ENCODE measurements around the gene EXPH5.

EXPH5 gene

GRCh38 chr11:108501396-108501795, 92.2 kb downstream of the EXPH5 start:
- H3K4me1 ChIP-seq (ENCODE audit: insufficient read depth, low read length): peaks cover 7% of the 10 kb centered on the region
- no peaks in the 10 kb centered on the region for H3K36me3 ChIP-seq (ENCODE audit: insufficient read depth, low read length)
- H3K9me3 ChIP-seq (ENCODE audit: low read length): no peaks in the 10 kb centered on the region
- no peak overlapping the region for H3K27ac ChIP-seq (ENCODE audit: low read depth, low read length)
- no peaks in the 10 kb centered on the region for H3K27me3 ChIP-seq (ENCODE audit: control insufficient read depth in 1 of 2, insufficient read depth in 2 of 2, low read length in 2 of 2)
- no peak overlapping the region for H3K4me3 ChIP-seq (ENCODE audit: low read depth in 1 of 2, low read length in 2 of 2)
- no peak overlapping the region for H3K9ac ChIP-seq (ENCODE audit: low read length)

- Histone ChIP-seq H3K27ac (ENCODE audit: low read depth, low read length) (no peak overlapping the region), H3K36me3 (ENCODE audit: insufficient read depth, low read length) (no peaks in the 10 kb centered on the region), H3K9me3 (ENCODE audit: low read length) (no peaks in the 10 kb centered on the region), H3K4me1 (ENCODE audit: insufficient read depth, low read length) (peaks cover 8% of the 10 kb centered on the region), H3K4me3 (ENCODE audit: low read depth in 1 of 2, low read length in 2 of 2) (no peak overlapping the region), H3K27me3 (ENCODE audit: control insufficient read depth in 1 of 2, insufficient read depth in 2 of 2, low read length in 2 of 2) (no peaks in the 10 kb centered on the region), H3K9ac (ENCODE audit: low read length) (no peak overlapping the region)
Observed at GRCh38 chr11:108500721-108501120, 92.8 kb downstream of the EXPH5 start.

GRCh38 chr11:108500169-108500568, 93.4 kb downstream of the EXPH5 start:
- Histone ChIP-seq H3K9me3 (ENCODE audit: low read length) (no peaks in the 10 kb centered on the region), H3K4me3 (ENCODE audit: low read depth in 1 of 2, low read length in 2 of 2) (no peak overlapping the region), H3K27ac (ENCODE audit: low read depth, low read length) (no peak overlapping the region), H3K9ac (ENCODE audit: low read length) (no peak overlapping the region), H3K4me1 (ENCODE audit: insufficient read depth, low read length) (peaks cover 8% of the 10 kb centered on the region), H3K27me3 (ENCODE audit: control insufficient read depth in 1 of 2, insufficient read depth in 2 of 2, low read length in 2 of 2) (no peaks in the 10 kb centered on the region), H3K36me3 (ENCODE audit: insufficient read depth, low read length) (no peaks in the 10 kb centered on the region)

GRCh38 chr11:108498816-108499408, 94.7 kb downstream of the EXPH5 start:
- Histone ChIP-seq H3K4me3 (ENCODE audit: low read depth in 1 of 2, low read length in 2 of 2) (peak overlapping the region; percentile 53 to 64), H3K36me3 (ENCODE audit: insufficient read depth, low read length) (no peaks in the 10 kb centered on the region), H3K4me1 (ENCODE audit: insufficient read depth, low read length) (peaks cover 8% of the 10 kb centered on the region), H3K9ac (ENCODE audit: low read length) (no peak overlapping the region), H3K9me3 (ENCODE audit: low read length) (no peaks in the 10 kb centered on the region), H3K27me3 (ENCODE audit: control insufficient read depth in 1 of 2, insufficient read depth in 2 of 2, low read length in 2 of 2) (no peaks in the 10 kb centered on the region), H3K27ac (ENCODE audit: low read depth, low read length) (peak overlapping the region; percentile 49)

- Histone ChIP-seq H3K4me3 (ENCODE audit: low read depth in 1 of 2, low read length in 2 of 2) (peak within 1 kb of the TSS; percentile 53 to 64), H3K27ac (ENCODE audit: low read depth, low read length) (peak within 1 kb of the TSS; percentile 49), H3K27me3 (ENCODE audit: control insufficient read depth in 1 of 2, insufficient read depth in 2 of 2, low read length in 2 of 2) (no peaks in the 10 kb centered on the region), H3K9ac (ENCODE audit: low read length) (peak within 1 kb of the TSS; percentile 84), H3K4me1 (ENCODE audit: insufficient read depth, low read length) (peaks cover 8% of the 10 kb centered on the region), H3K36me3 (ENCODE audit: insufficient read depth, low read length) (no peaks in the 10 kb centered on the region), H3K9me3 (ENCODE audit: low read length) (no peaks in the 10 kb centered on the region)
Observed at GRCh38 chr11:108498046-108498815, 95.3 kb downstream of the EXPH5 start, which contains the start of gene POGLUT3. Gene POGLUT3 (minus strand): TSS chr11:108498384. CDS start chr11:108498366, 18 bp downstream.

GRCh38 chr11:108497317-108498045, 96.1 kb downstream of the EXPH5 start:
- H3K4me1 ChIP-seq (ENCODE audit: insufficient read depth, low read length): peaks cover 8% of the 10 kb centered on the region
- H3K36me3 ChIP-seq (ENCODE audit: insufficient read depth, low read length): no peaks in the 10 kb centered on the region
- peak overlapping the region; percentile 84 for H3K9ac ChIP-seq (ENCODE audit: low read length)
- H3K9me3 ChIP-seq (ENCODE audit: low read length): no peaks in the 10 kb centered on the region
- peak overlapping the region; percentile 49 for H3K27ac ChIP-seq (ENCODE audit: low read depth, low read length)
- H3K4me3 ChIP-seq (ENCODE audit: low read depth in 1 of 2, low read length in 2 of 2): peak overlapping the region; percentile 53 to 64
- H3K27me3 ChIP-seq (ENCODE audit: control insufficient read depth in 1 of 2, insufficient read depth in 2 of 2, low read length in 2 of 2): no peaks in the 10 kb centered on the region

GRCh38 chr11:108496643-108497256, 96.8 kb downstream of the EXPH5 start:
- H3K9me3 ChIP-seq (ENCODE audit: low read length): no peaks in the 10 kb centered on the region
- H3K27ac ChIP-seq (ENCODE audit: low read depth, low read length): peak overlapping the region; percentile 49
- H3K36me3 ChIP-seq (ENCODE audit: insufficient read depth, low read length): no peaks in the 10 kb centered on the region
- peak overlapping the region; percentile 84 for H3K9ac ChIP-seq (ENCODE audit: low read length)
- H3K4me1 ChIP-seq (ENCODE audit: insufficient read depth, low read length): peaks cover 8% of the 10 kb centered on the region
- H3K27me3 ChIP-seq (ENCODE audit: control insufficient read depth in 1 of 2, insufficient read depth in 2 of 2, low read length in 2 of 2): no peaks in the 10 kb centered on the region
- peak overlapping the region; percentile 53 to 64 for H3K4me3 ChIP-seq (ENCODE audit: low read depth in 1 of 2, low read length in 2 of 2)

GRCh38 chr11:108495326-108495725, 98.2 kb downstream of the EXPH5 start:
- Histone ChIP-seq H3K9me3 (ENCODE audit: low read length) (no peaks in the 10 kb centered on the region), H3K36me3 (ENCODE audit: insufficient read depth, low read length) (peaks cover 5% of the 10 kb centered on the region), H3K4me3 (ENCODE audit: low read depth in 1 of 2, low read length in 2 of 2) (no peak overlapping the region), H3K27ac (ENCODE audit: low read depth, low read length) (no peak overlapping the region), H3K4me1 (ENCODE audit: insufficient read depth, low read length) (peaks cover 8% of the 10 kb centered on the region), H3K9ac (ENCODE audit: low read length) (no peak overlapping the region), H3K27me3 (ENCODE audit: control insufficient read depth in 1 of 2, insufficient read depth in 2 of 2, low read length in 2 of 2) (no peaks in the 10 kb centered on the region)

GRCh38 chr11:108494182-108494581, 99.4 kb downstream of the EXPH5 start:
- Histone ChIP-seq H3K4me3 (ENCODE audit: low read depth in 1 of 2, low read length in 2 of 2) (no peak overlapping the region), H3K36me3 (ENCODE audit: insufficient read depth, low read length) (peaks cover 5% of the 10 kb centered on the region), H3K27me3 (ENCODE audit: control insufficient read depth in 1 of 2, insufficient read depth in 2 of 2, low read length in 2 of 2) (no peaks in the 10 kb centered on the region), H3K9ac (ENCODE audit: low read length) (no peak overlapping the region), H3K4me1 (ENCODE audit: insufficient read depth, low read length) (peaks cover 8% of the 10 kb centered on the region), H3K9me3 (ENCODE audit: low read length) (no peaks in the 10 kb centered on the region), H3K27ac (ENCODE audit: low read depth, low read length) (no peak overlapping the region)

GRCh38 chr11:108491936-108492335, 101.6 kb downstream of the EXPH5 start:
- no peak overlapping the region for H3K9ac ChIP-seq (ENCODE audit: low read length)

GRCh38 chr11:108486828-108487227, 106.7 kb downstream of the EXPH5 start:
- no peak overlapping the region for H3K4me3 ChIP-seq (ENCODE audit: low read depth in 1 of 2, low read length in 2 of 2)
- no peaks in the 10 kb centered on the region for H3K27me3 ChIP-seq (ENCODE audit: control insufficient read depth in 1 of 2, insufficient read depth in 2 of 2, low read length in 2 of 2)
- H3K36me3 ChIP-seq (ENCODE audit: insufficient read depth, low read length): peaks cover 23% of the 10 kb centered on the region
- no peaks in the 10 kb centered on the region for H3K4me1 ChIP-seq (ENCODE audit: insufficient read depth, low read length)
- H3K27ac ChIP-seq (ENCODE audit: low read depth, low read length): no peak overlapping the region
- no peak overlapping the region for H3K9ac ChIP-seq (ENCODE audit: low read length)
- H3K9me3 ChIP-seq (ENCODE audit: low read length): no peaks in the 10 kb centered on the region

More at GRCh38 chr11:108491936-108492335, 101.6 kb downstream of the EXPH5 start:
- no peak overlapping the region for H3K4me3 ChIP-seq (ENCODE audit: low read depth in 1 of 2, low read length in 2 of 2)
- H3K4me1 ChIP-seq (ENCODE audit: insufficient read depth, low read length): peaks cover 6% of the 10 kb centered on the region
- no peak overlapping the region for H3K27ac ChIP-seq (ENCODE audit: low read depth, low read length)
- no peaks in the 10 kb centered on the region for H3K9me3 ChIP-seq (ENCODE audit: low read length)
- no peaks in the 10 kb centered on the region for H3K27me3 ChIP-seq (ENCODE audit: control insufficient read depth in 1 of 2, insufficient read depth in 2 of 2, low read length in 2 of 2)
- peaks cover 5% of the 10 kb centered on the region for H3K36me3 ChIP-seq (ENCODE audit: insufficient read depth, low read length)

Measured in muscle layer of colon (tissue), 2 donors.